Erythroblast (primary cell): ENCODE measurements around the gene GCN1.

Source experiments
- GATA1 ChIP-seq: IDR thresholded peaks from 2 replicates; pipeline ENCODE4 v1.6.1; 2011; ENCODE audit warnings: low read depth, mild to moderate bottlenecking, control low read depth, low read length, moderate library complexity
- POLR2A ChIP-seq: IDR thresholded peaks from 2 replicates; pipeline ENCODE4 v1.6.1; 2011; ENCODE audit warnings: mild to moderate bottlenecking, low read length

GRCh38 chr12:120230326-120230973, 35.9 kb upstream of the GCN1 start:
- no peak for TF ChIP-seq POLR2A
- no peak for TF ChIP-seq GATA1
